Mesothelial cell of epicardium (in vitro differentiated cells): ENCODE measurements around the gene C5orf24. TPM values are rescaled to one million over a fixed set of nuclear protein-coding genes. Genes with fewer than 3 reads are reported as not detected.
"Not testable (repeated sequence)": the region's sequence is repeated elsewhere in the genome, so short reads cannot be mapped to it uniquely, and the experiment has no call there.

Experiments used
- DNase-seq, 2 experiments: peaks; one replicate each; pipeline ENCODE4 v3.0.0; 2021; ENCODE audit warnings: low spot score in 2 of 2; ENCODE audit not compliant: unreplicated experiment in 2 of 2
- H3K27ac Mint-ChIP-seq: 2 replicates; pipeline ENCODE4 v1.8.0; 2021; ENCODE audit warnings: mixed read lengths
- H3K27me3 Mint-ChIP-seq: 2 replicates; pipeline ENCODE4 v1.8.0; 2021; ENCODE audit warnings: low read depth, mixed read lengths
- H3K36me3 Mint-ChIP-seq: 2 replicates; pipeline ENCODE4 v1.8.0; 2021; ENCODE audit warnings: mixed read lengths
- H3K4me1 Mint-ChIP-seq: 2 replicates; pipeline ENCODE4 v1.8.0; 2021; ENCODE audit warnings: mixed read lengths
- H3K4me3 Mint-ChIP-seq: 2 replicates; pipeline ENCODE4 v1.8.0; 2021; ENCODE audit warnings: mild to moderate bottlenecking, moderate library complexity, mixed read lengths
- H3K9me3 Mint-ChIP-seq: 2 replicates; pipeline ENCODE4 v1.8.0; 2021; ENCODE audit warnings: mixed read lengths
- CTCF ChIP-seq: fragments of 200-600 bp; sonication (generic); IDR thresholded peaks from one replicate; pipeline ENCODE4 v1.5.0; 2021; ENCODE audit warnings: antibody characterized with exemption; ENCODE audit not compliant: unreplicated experiment
- total RNA-seq: library from RNA; stranded (reverse); gene quantifications from 3 replicates; pipeline ENCODE4 v1.2.1, GENCODE V29; 2021

Gene C5orf24
- total RNA-seq, 1 donor from 2014 or later = 85.4 TPM

- Mint-ChIP-seq H3K4me1 (no peaks in the 10 kb centered on the region), H3K27me3 (no peaks in the 10 kb centered on the region), H3K27ac (no peak overlapping the region), H3K4me3 (no peak overlapping the region), H3K9me3 (no peaks in the 10 kb centered on the region), H3K36me3 (peaks cover 21% of the 10 kb centered on the region)
- DNase-seq = no peak
- no peak for TF ChIP-seq CTCF
Measured at GRCh38 chr5:134825212-134825611, 20.6 kb upstream of the C5orf24 start.

GRCh38 chr5:134833340-134834032, 12.3 kb upstream of the C5orf24 start:
- no peak for TF ChIP-seq CTCF
- no peak for DNase-seq
- H3K4me3 Mint-ChIP-seq = no peak overlapping the region
- H3K27me3 Mint-ChIP-seq = no peaks in the 10 kb centered on the region
- peaks cover 13% of the 10 kb centered on the region for H3K36me3 Mint-ChIP-seq
- peak overlapping the region; percentile 87 for H3K27ac Mint-ChIP-seq
- peaks cover 8% of the 10 kb centered on the region for H3K4me1 Mint-ChIP-seq
- H3K9me3 Mint-ChIP-seq = no peaks in the 10 kb centered on the region

- Mint-ChIP-seq H3K27ac (no peak overlapping the region), H3K4me1 (peaks cover 8% of the 10 kb centered on the region), H3K9me3 (no peaks in the 10 kb centered on the region), H3K4me3 (no peak overlapping the region), H3K36me3 (peaks cover 23% of the 10 kb centered on the region), H3K27me3 (no peaks in the 10 kb centered on the region)
- no peak for DNase-seq
- TF ChIP-seq CTCF = no peak
Measured at GRCh38 chr5:134835623-134836022, 10.1 kb upstream of the C5orf24 start.

- Mint-ChIP-seq H3K36me3 (peaks cover 24% of the 10 kb centered on the region), H3K4me3 (no peak overlapping the region), H3K27ac (no peak overlapping the region), H3K9me3 (no peaks in the 10 kb centered on the region), H3K27me3 (no peaks in the 10 kb centered on the region), H3K4me1 (peaks cover 8% of the 10 kb centered on the region)
- DNase-seq = no peak
- no peak for TF ChIP-seq CTCF
Measured at GRCh38 chr5:134837530-134838181, 8.1 kb upstream of the C5orf24 start.

GRCh38 chr5:134838361-134838760, 7.4 kb upstream of the C5orf24 start:
- H3K36me3 Mint-ChIP-seq = peaks cover 24% of the 10 kb centered on the region
- not testable (repeated sequence) for H3K4me1 Mint-ChIP-seq, H3K27me3 Mint-ChIP-seq, DNase-seq, H3K9me3 Mint-ChIP-seq, H3K27ac Mint-ChIP-seq, H3K4me3 Mint-ChIP-seq

- TF ChIP-seq CTCF = no peak
- no peaks in the 10 kb centered on the region for H3K9me3 Mint-ChIP-seq
- H3K27ac Mint-ChIP-seq = no peak overlapping the region
- H3K27me3 Mint-ChIP-seq = no peaks in the 10 kb centered on the region
- peaks cover 21% of the 10 kb centered on the region for H3K36me3 Mint-ChIP-seq
- no peak for DNase-seq
- H3K4me1 Mint-ChIP-seq = peaks cover 9% of the 10 kb centered on the region
- no peak overlapping the region for H3K4me3 Mint-ChIP-seq
Measured at GRCh38 chr5:134840811-134841210, 5.0 kb upstream of the C5orf24 start.
